HUES48 (cell line): ENCODE data around the gene PCDHB12.
A peak's percentile ranks its signal among the peaks of the same experiment; 100 is the strongest.
"Not testable (repeated sequence)": the region's sequence is repeated elsewhere in the genome, so short reads cannot be mapped to it uniquely, and the experiment has no call there.

Experiments used
- H3K27ac ChIP-seq: one replicate; pipeline ENCODE4 v1.7.0; 2013; ENCODE audit warnings: low read depth, low read length, inconsistent platforms
- H3K27me3 ChIP-seq: 2 replicates; pipeline ENCODE4 v1.6.1; 2013; ENCODE audit warnings: mild to moderate bottlenecking, low read length; ENCODE audit not compliant: control insufficient read depth, insufficient read depth
- H3K36me3 ChIP-seq: 2 replicates; pipeline ENCODE4 v1.6.1; 2013; ENCODE audit warnings: low read length; ENCODE audit not compliant: control insufficient read depth, insufficient read depth
- H3K4me1 ChIP-seq: 2 replicates; pipeline ENCODE4 v1.6.1; 2013; ENCODE audit warnings: mild to moderate bottlenecking, low read length; ENCODE audit not compliant: control insufficient read depth, insufficient read depth
- H3K4me3 ChIP-seq: 2 replicates; pipeline ENCODE4 v1.5.1; 2013; ENCODE audit warnings: mild to moderate bottlenecking, low read depth, low read length
- H3K9ac ChIP-seq: 2 replicates; pipeline ENCODE4 v1.6.1; 2013; ENCODE audit warnings: mild to moderate bottlenecking, low read depth, low read length, moderate library complexity
- H3K9me3 ChIP-seq: 2 replicates; pipeline ENCODE4 v1.6.1; 2013; ENCODE audit warnings: low read length; ENCODE audit not compliant: control insufficient read depth, insufficient read depth

PCDHB12 gene

GRCh38 chr5:141210849-141211248 is 2.3 kb downstream of the PCDHB12 start:
- not testable (repeated sequence) for H3K9ac ChIP-seq, H3K9me3 ChIP-seq, H3K36me3 ChIP-seq, H3K4me3 ChIP-seq, H3K4me1 ChIP-seq, H3K27me3 ChIP-seq, H3K27ac ChIP-seq

GRCh38 chr5:141213656-141214339 is 5.3 kb downstream of the PCDHB12 start, which contains the start of gene PCDHB13:
Gene PCDHB13 (plus strand): TSS chr5:141213919. CDS start chr5:141214124, 205 bp downstream.
- H3K36me3 ChIP-seq, H3K27me3 ChIP-seq, H3K4me1 ChIP-seq, H3K9ac ChIP-seq, H3K27ac ChIP-seq, H3K4me3 ChIP-seq, H3K9me3 ChIP-seq: not testable (repeated sequence)

GRCh38 chr5:141214583-141214982 is 6.1 kb downstream of the PCDHB12 start:
- not testable (repeated sequence) for H3K27ac ChIP-seq, H3K9me3 ChIP-seq, H3K4me3 ChIP-seq, H3K36me3 ChIP-seq, H3K4me1 ChIP-seq, H3K9ac ChIP-seq, H3K27me3 ChIP-seq

GRCh38 chr5:141215504-141215903 is 7.0 kb downstream of the PCDHB12 start:
- not testable (repeated sequence) for H3K4me1 ChIP-seq, H3K27ac ChIP-seq, H3K36me3 ChIP-seq, H3K4me3 ChIP-seq, H3K9ac ChIP-seq, H3K27me3 ChIP-seq, H3K9me3 ChIP-seq

- H3K27ac ChIP-seq, H3K9me3 ChIP-seq, H3K4me3 ChIP-seq, H3K9ac ChIP-seq, H3K4me1 ChIP-seq, H3K36me3 ChIP-seq, H3K27me3 ChIP-seq: not testable (repeated sequence)
Observed at GRCh38 chr5:141216035-141216434, 7.5 kb downstream of the PCDHB12 start.

- H3K27ac ChIP-seq: peak within 1 kb of the TSS; percentile 53
- H3K9ac ChIP-seq: no peak within 1 kb of the TSS
- no peaks in the 10 kb centered on the region for H3K27me3 ChIP-seq
- H3K36me3 ChIP-seq: no peaks in the 10 kb centered on the region
- peak within 1 kb of the TSS; percentile 27 for H3K4me3 ChIP-seq
- peaks cover 5% of the 10 kb centered on the region; the same call in 1 of the 2 replicates for H3K9me3 ChIP-seq
- H3K4me1 ChIP-seq: peaks cover 4% of the 10 kb centered on the region; the same call in 1 of the 2 replicates
Observed at GRCh38 chr5:141223112-141223783, 14.7 kb downstream of the PCDHB12 start, which contains the start of gene PCDHB14. Gene PCDHB14 (plus strand): TSS chr5:141223343. CDS start chr5:141223506, 163 bp downstream.

- H3K9ac ChIP-seq, H3K27me3 ChIP-seq, H3K36me3 ChIP-seq: not testable (repeated sequence)
Observed at GRCh38 chr5:141224844-141225243, 16.3 kb downstream of the PCDHB12 start.

GRCh38 chr5:141225421-141225820 is 16.9 kb downstream of the PCDHB12 start:
- not testable (repeated sequence) for H3K36me3 ChIP-seq, H3K9ac ChIP-seq, H3K27ac ChIP-seq, H3K4me1 ChIP-seq, H3K27me3 ChIP-seq, H3K4me3 ChIP-seq
- H3K9me3 ChIP-seq: peaks cover 12% of the 10 kb centered on the region

More at GRCh38 chr5:141224844-141225243, 16.3 kb downstream of the PCDHB12 start:
- H3K4me1 ChIP-seq, H3K27ac ChIP-seq, H3K4me3 ChIP-seq: not testable (repeated sequence)
- peaks cover 12% of the 10 kb centered on the region for H3K9me3 ChIP-seq

GRCh38 chr5:141234109-141234667 is 25.7 kb downstream of the PCDHB12 start:
- Histone ChIP-seq H3K27ac (no peak overlapping the region), H3K36me3 (no peaks in the 10 kb centered on the region), H3K9ac (no peak overlapping the region), H3K27me3 (peaks cover 4% of the 10 kb centered on the region; the same call in 1 of the 2 replicates), H3K4me3 (peak overlapping the region; percentile 9; the same call in 1 of the 2 replicates), H3K9me3 (peaks cover 31% of the 10 kb centered on the region), H3K4me1 (no peaks in the 10 kb centered on the region)

- not testable (repeated sequence) for H3K9ac ChIP-seq, H3K4me3 ChIP-seq, H3K36me3 ChIP-seq, H3K4me1 ChIP-seq, H3K27ac ChIP-seq, H3K27me3 ChIP-seq
- H3K9me3 ChIP-seq: peaks cover 43% of the 10 kb centered on the region
Observed at GRCh38 chr5:141235922-141236321, 27.4 kb downstream of the PCDHB12 start.
